GM19324 (cell line): ENCODE results near the gene FAM171A1.
"Not testable (repeated sequence)": the region's sequence is repeated elsewhere in the genome, so short reads cannot be mapped to it uniquely, and the experiment has no call there.

Source experiments
- ATAC-seq: cut with Tn5 transposase; IDR thresholded peaks from one replicate; pipeline ENCODE4 v1.9.1; 2021; ENCODE audit warnings: mild to moderate bottlenecking, moderate library complexity; ENCODE audit not compliant: unreplicated experiment, low FRiP score

Gene FAM171A1

GRCh38 chr10:15223174-15223573, 147.9 kb downstream of the FAM171A1 start:
- no peak for ATAC-seq

GRCh38 chr10:15222511-15222910, 148.6 kb downstream of the FAM171A1 start:
- no peak for ATAC-seq

- ATAC-seq = no peak
Measured at GRCh38 chr10:15220445-15220844, 150.6 kb downstream of the FAM171A1 start.

DNA sequence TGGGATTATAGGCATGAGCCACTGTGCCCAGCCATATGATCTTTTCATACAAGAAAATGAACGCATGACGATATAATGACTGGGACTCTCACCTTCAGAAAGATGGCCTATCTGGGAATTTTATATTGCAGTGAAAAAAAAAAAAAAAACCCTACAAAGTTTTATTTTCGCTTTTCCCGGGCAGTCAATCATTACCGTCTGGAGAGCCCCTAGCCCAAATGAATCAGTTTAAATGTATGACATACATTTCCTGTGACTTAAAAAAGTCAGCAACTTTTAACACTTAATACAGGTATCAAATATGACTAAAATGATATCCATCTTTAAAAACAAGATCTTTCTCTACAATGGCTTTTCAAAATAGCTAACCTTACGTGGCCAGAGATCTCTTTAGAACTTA, 154.4 kb downstream of the FAM171A1 start:
- ATAC-seq = no peak

GRCh38 chr10:15214237-15214636, 156.9 kb downstream of the FAM171A1 start:
- no peak for ATAC-seq

- ATAC-seq = no peak
Measured at GRCh38 chr10:15213461-15213861, 157.6 kb downstream of the FAM171A1 start.

GRCh38 chr10:15211464-15211979, 159.6 kb downstream of the FAM171A1 start:
- no peak for ATAC-seq

DNA sequence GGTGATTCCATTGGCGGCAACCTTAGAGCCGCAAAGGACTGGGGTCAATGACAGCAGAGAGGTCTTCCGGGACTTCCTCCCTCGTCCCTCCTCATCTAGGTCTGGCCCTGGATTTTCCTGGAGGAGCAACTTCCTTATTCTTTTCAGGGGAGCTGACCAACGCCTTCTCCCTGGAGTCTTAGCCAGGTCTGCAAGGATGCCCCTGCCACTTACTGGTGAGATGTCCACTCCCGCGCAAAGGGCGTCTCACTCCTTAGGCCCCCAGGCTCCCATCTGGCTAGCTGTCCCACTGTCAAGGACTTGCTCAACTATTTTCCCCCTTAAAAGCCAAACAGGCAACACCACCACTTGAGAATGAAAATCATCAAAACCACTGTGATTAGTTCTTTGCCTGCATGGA, 160.6 kb downstream of the FAM171A1 start:
- ATAC-seq = no peak

GRCh38 chr10:15209827-15210509, 161.1 kb downstream of the FAM171A1 start:
- ATAC-seq = peak; percentile 52

GRCh38 chr10:15208221-15208620, 162.9 kb downstream of the FAM171A1 start:
- ATAC-seq = no peak

- not testable (repeated sequence) for ATAC-seq
Measured at GRCh38 chr10:15207410-15207809, 163.7 kb downstream of the FAM171A1 start.

- no peak for ATAC-seq
Measured at GRCh38 chr10:15202639-15203038, 168.4 kb downstream of the FAM171A1 start.

- ATAC-seq = not testable (repeated sequence)
Measured at GRCh38 chr10:15202301-15202621, 168.8 kb downstream of the FAM171A1 start.

DNA sequence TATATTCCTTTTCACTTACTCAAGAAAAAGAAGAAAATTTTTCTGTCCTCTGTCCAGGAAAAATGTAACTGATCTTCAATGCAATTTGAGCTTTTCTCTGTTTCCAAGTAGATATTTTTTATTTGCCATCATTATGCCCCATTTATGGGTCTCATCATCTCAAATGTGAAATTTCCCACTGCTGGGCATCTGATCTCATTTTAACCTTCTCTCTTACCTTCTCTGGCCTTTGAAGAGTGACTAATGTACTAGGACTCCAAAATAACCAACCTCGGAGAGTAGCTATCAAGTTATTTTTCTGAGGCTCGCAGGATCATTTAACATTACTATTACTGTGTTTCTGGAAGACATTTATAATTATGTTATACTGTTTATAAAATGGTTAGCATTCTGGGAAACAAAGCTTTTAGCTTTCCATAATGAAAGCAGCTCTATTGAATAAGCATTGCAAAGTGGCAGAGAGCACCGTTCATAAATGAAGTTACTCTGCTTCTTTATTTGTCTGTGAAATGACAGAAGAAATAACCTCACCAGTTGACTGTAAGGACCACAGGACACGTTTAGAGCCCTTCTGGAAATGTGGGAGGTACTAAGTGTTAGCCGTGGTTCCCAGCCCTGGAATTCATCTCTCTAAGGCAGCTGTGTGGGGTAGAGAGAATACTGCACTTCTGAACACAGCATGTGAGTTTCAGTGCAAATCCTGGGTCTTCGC, 169.3 kb downstream of the FAM171A1 start:
- no peak for ATAC-seq

GRCh38 chr10:15200626-15201025, 170.5 kb downstream of the FAM171A1 start:
- ATAC-seq = no peak

- no peak for ATAC-seq
Measured at GRCh38 chr10:15197911-15198310, 173.2 kb downstream of the FAM171A1 start.

GRCh38 chr10:15197276-15197675, 173.8 kb downstream of the FAM171A1 start:
- no peak for ATAC-seq

DNA sequence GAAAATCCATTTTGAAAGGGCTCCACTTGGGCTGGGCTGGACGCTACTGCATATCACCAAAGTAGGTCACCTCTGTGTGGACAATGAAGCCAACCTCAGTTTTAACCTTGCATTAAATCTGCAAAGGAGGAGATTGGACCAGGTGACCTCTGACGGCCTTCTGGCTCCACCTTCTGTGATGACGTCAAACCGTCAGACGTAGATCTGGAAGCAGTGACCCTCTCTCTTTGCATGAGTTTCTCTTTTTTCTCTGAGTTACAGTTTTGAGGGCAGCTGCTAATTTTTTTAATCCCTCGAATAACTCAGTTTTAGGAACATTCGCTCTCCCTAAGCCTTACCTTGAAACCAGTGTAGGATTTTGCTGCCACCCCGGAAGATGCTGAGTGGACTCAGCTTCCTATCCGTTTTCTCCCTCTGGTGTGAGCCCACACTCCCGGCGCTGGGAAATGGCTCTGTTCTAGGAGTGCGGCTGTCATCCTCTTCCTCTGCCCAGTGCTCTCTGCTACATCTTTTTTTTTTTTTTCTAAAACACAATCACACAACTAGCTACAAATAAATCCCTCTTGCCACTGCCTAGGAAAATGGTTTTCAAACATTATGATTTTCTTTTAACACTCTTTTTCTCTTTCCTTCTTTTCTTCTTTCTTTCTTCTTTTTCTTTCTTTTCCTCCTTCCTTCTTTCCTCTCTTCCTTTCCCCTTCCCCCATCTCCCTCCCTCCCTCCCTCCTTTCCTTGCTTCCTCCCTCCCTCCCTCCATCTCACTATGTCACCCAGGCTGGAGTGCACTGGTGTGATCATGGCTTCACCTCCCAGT, 174.9 kb downstream of the FAM171A1 start:
- ATAC-seq = no peak

GRCh38 chr10:15189133-15189885, 181.8 kb downstream of the FAM171A1 start:
- ATAC-seq = no peak

GRCh38 chr10:15188603-15189002, 182.5 kb downstream of the FAM171A1 start:
- no peak for ATAC-seq
